H1 (cell line): ENCODE results near the gene TMEM209. TPM values are rescaled to one million over a fixed set of nuclear protein-coding genes. Genes with fewer than 3 reads are reported as not detected.
A peak's percentile ranks its signal among the peaks of the same experiment; 100 is the strongest.

Source experiments
- CTCF ChIA-PET: fragments of 300-600 bp; sonication (Branson Sonifier 250); formaldehyde crosslinking; loops from one replicate; lab custom pipeline; 2021; ENCODE audit not compliant: partially characterized antibody; lab: Charles Lee
- POLR2A ChIA-PET: fragments of 300-600 bp; sonication (Branson Sonifier 250); formaldehyde crosslinking; loops from one replicate; lab custom pipeline; 2021; ENCODE audit warnings: inconsistent platforms; ENCODE audit not compliant: partially characterized antibody; lab: Charles Lee
- DNase-seq, 2 experiments: peaks; one replicate each; pipeline versions ENCODE4 v3.0.0 to v3.0.0-alpha.2; 2010 to 2022; ENCODE audit warnings: low spot score in 2 of 2, low read depth in 1 of 2, mixed read lengths in 1 of 2
- FAIRE-seq: peaks from 2 replicates; lab custom pipeline; 2011; peaks lifted over from hg19 to GRCh38; lab: Jason Lieb, UNC
- H2AFZ ChIP-seq: 2 replicates; pipeline ENCODE4 v1.8.1; 2012; ENCODE audit warnings: low read length, inconsistent platforms
- H2AK5ac ChIP-seq: 2 replicates; pipeline ENCODE4 v1.6.1; 2013; ENCODE audit warnings: low read depth, low read length
- H2BK120ac ChIP-seq: replicated peaks from 2 replicates; pipeline ENCODE3; 2013; ENCODE audit warnings: low read depth, low read length, inconsistent platforms
- H2BK12ac ChIP-seq: 2 replicates; pipeline ENCODE4 v1.6.1; 2013; ENCODE audit warnings: low read depth, low read length
- H2BK15ac ChIP-seq: 2 replicates; pipeline ENCODE4 v1.6.1; 2013; ENCODE audit warnings: low read length
- H2BK20ac ChIP-seq: 2 replicates; pipeline ENCODE4 v1.6.1; 2013; ENCODE audit warnings: low read length
- H2BK5ac ChIP-seq: 2 replicates; pipeline ENCODE4 v1.6.1; 2013; ENCODE audit warnings: low read depth, low read length
- H3K14ac ChIP-seq: 2 replicates; pipeline ENCODE4 v1.6.1; 2013; ENCODE audit warnings: inconsistent platforms; ENCODE audit not compliant: insufficient read length
- H3K18ac ChIP-seq: 2 replicates; pipeline ENCODE4 v1.6.1; 2013; ENCODE audit warnings: low read length; ENCODE audit errors: extremely low read depth
- H3K23ac ChIP-seq: 2 replicates; pipeline ENCODE4 v1.6.1; 2013; ENCODE audit warnings: inconsistent platforms; ENCODE audit not compliant: insufficient read length
- H3K23me2 ChIP-seq: 2 replicates; pipeline ENCODE4 v1.6.1; 2013; ENCODE audit warnings: low read depth, low read length
- H3K27ac ChIP-seq: 2 replicates; pipeline ENCODE4 v1.6.1; 2011; ENCODE audit warnings: low read depth, low read length, inconsistent platforms
- H3K27me3 ChIP-seq, 4 experiments: replicated peaks in 1 of 4; 1 replicate in 1 of 4; 2 replicates in 3 of 4; pipeline versions ENCODE4 v1.6.1 to v1.8.1; 2011 to 2013; ENCODE audit warnings: low read length in 3 of 4, mild to moderate bottlenecking in 3 of 4, inconsistent platforms in 2 of 4, mixed read lengths in 2 of 4, moderate library complexity in 1 of 4; ENCODE audit not compliant: control insufficient read depth in 3 of 4, insufficient read depth in 3 of 4; ENCODE audit errors: extremely low read depth in 1 of 4
- H3K36me3 ChIP-seq, 4 experiments: 2 replicates each; pipeline versions ENCODE4 v1.6.1 to v1.8.1; 2011 to 2013; ENCODE audit warnings: mild to moderate bottlenecking in 4 of 4, low read length in 3 of 4, moderate library complexity in 2 of 4, control low read depth in 1 of 4, inconsistent platforms in 1 of 4; ENCODE audit not compliant: insufficient read depth in 4 of 4, control insufficient read depth in 2 of 4
- H3K4ac ChIP-seq: replicated peaks from 2 replicates; pipeline ENCODE3; 2013; ENCODE audit warnings: low read length, low read depth, mixed read lengths, inconsistent platforms; ENCODE audit not compliant: insufficient read length
- H3K4me1 ChIP-seq, 4 experiments: replicated peaks in 1 of 4; 1 replicate in 1 of 4; 2 replicates in 3 of 4; pipeline versions ENCODE4 v1.6.1 to v1.8.1; 2011 to 2013; ENCODE audit warnings: low read length in 3 of 4, inconsistent platforms in 2 of 4, mixed read lengths in 1 of 4; ENCODE audit not compliant: insufficient read depth in 4 of 4, control insufficient read depth in 3 of 4
- H3K4me2 ChIP-seq, 2 experiments: 2 replicates each; pipeline versions ENCODE4 v1.6.1 to v1.8.1; 2011 to 2013; ENCODE audit warnings: low read depth in 2 of 2, low read length in 2 of 2, control low read depth in 1 of 2, inconsistent platforms in 1 of 2, mild to moderate bottlenecking in 1 of 2; ENCODE audit not compliant: insufficient read depth in 1 of 2
- H3K4me3 ChIP-seq, 4 experiments: fragments of 200-600, 300-600 bp in 1 of 4; sonication (generic), shearing (Covaris generic), sonication (Bioruptor Twin) in 1 of 4; 2 replicates each; pipeline versions ENCODE4 v1.5.1 to v1.8.1; 2011 to 2016; ENCODE audit warnings: low read length in 4 of 4, low read depth in 3 of 4, control low read depth in 2 of 4, inconsistent platforms in 2 of 4, mild to moderate bottlenecking in 2 of 4, mixed read lengths in 1 of 4, moderate library complexity in 1 of 4; ENCODE audit not compliant: insufficient read depth in 2 of 4; ENCODE audit errors: extremely low read depth in 1 of 4
- H3K56ac ChIP-seq: replicated peaks from 2 replicates; pipeline ENCODE3; 2013; ENCODE audit warnings: low read depth, mild to moderate bottlenecking, mixed read lengths, low read length, inconsistent platforms; ENCODE audit not compliant: insufficient read length
- H3K79me1 ChIP-seq: 2 replicates; pipeline ENCODE4 v1.6.1; 2013; ENCODE audit warnings: low read depth, low read length, control low read depth
- H3K79me2 ChIP-seq, 2 experiments: 2 replicates each; pipeline versions ENCODE4 v1.6.1 to v1.8.1; 2012 to 2013; ENCODE audit warnings: low read length in 2 of 2, mild to moderate bottlenecking in 2 of 2, inconsistent platforms in 1 of 2; ENCODE audit not compliant: insufficient read depth in 2 of 2, control insufficient read depth in 1 of 2
- H3K9ac ChIP-seq, 4 experiments: replicated peaks in 1 of 4; 1 replicate in 1 of 4; 2 replicates in 3 of 4; pipeline versions ENCODE4 v1.6.1 to v1.8.1; 2011 to 2013; ENCODE audit warnings: low read depth in 3 of 4, low read length in 3 of 4, control low read depth in 2 of 4, mild to moderate bottlenecking in 2 of 4, moderate library complexity in 2 of 4, inconsistent platforms in 1 of 4; ENCODE audit errors: extremely low read depth in 1 of 4
- H3K9me3 ChIP-seq, 2 experiments: 2 replicates each; pipeline versions ENCODE4 v1.6.1 to v1.8.1; 2012 to 2013; ENCODE audit warnings: mild to moderate bottlenecking in 2 of 2, moderate library complexity in 2 of 2, control low read depth in 1 of 2, inconsistent platforms in 1 of 2, low read depth in 1 of 2, low read length in 1 of 2, mixed read lengths in 1 of 2; ENCODE audit not compliant: insufficient read depth in 2 of 2
- H4K20me1 ChIP-seq, 2 experiments: replicated peaks in 1 of 2; 2 replicates each; pipeline versions ENCODE3 to v1.8.1; 2011 to 2013; ENCODE audit warnings: inconsistent platforms in 2 of 2, low read length in 2 of 2, mild to moderate bottlenecking in 1 of 2; ENCODE audit not compliant: insufficient read depth in 2 of 2, control insufficient read depth in 1 of 2
- H4K5ac ChIP-seq: 2 replicates; pipeline ENCODE4 v1.6.1; 2013; ENCODE audit warnings: low read length, low read depth, mixed read lengths, inconsistent platforms; ENCODE audit not compliant: insufficient read length
- H4K8ac ChIP-seq: 2 replicates; pipeline ENCODE4 v1.8.0; 2013; ENCODE audit warnings: mild to moderate bottlenecking, moderate library complexity, low read length, inconsistent platforms; ENCODE audit not compliant: insufficient read depth; ENCODE audit errors: extremely low read depth
- H4K91ac ChIP-seq: replicated peaks from 2 replicates; pipeline ENCODE3; 2013; ENCODE audit warnings: low read length, mixed read lengths, inconsistent platforms; ENCODE audit not compliant: insufficient read length
- CHD1 ChIP-seq: IDR thresholded peaks from 2 replicates; pipeline ENCODE4 v1.6.1; 2012; ENCODE audit warnings: low read depth, low read length, improper control_type of control experiment
- NANOG ChIP-seq: IDR thresholded peaks from 2 replicates; pipeline ENCODE4 v1.6.1; 2011; ENCODE audit warnings: low read length, low read depth, mild to moderate bottlenecking, inconsistent platforms; ENCODE audit not compliant: insufficient read depth, poor library complexity, severe bottlenecking
- RNF2 ChIP-seq: fragments of 200-900, 300-1000 bp; sonication (generic); IDR thresholded peaks from 2 replicates; pipeline ENCODE4 v1.7.1; 2016; ENCODE audit warnings: borderline replicate concordance, low read depth, mild to moderate bottlenecking, antibody characterized with exemption, low read length; ENCODE audit not compliant: poor library complexity, severe bottlenecking; ENCODE audit errors: missing control alignments
- SIN3A ChIP-seq, 2 experiments: IDR thresholded peaks in 1 of 2; conservative IDR thresholded peaks in 1 of 2; 2 replicates each; pipeline ENCODE4 v1.6.1; 2011 to 2012; ENCODE audit warnings: low read length in 2 of 2, improper control_type of control experiment in 1 of 2, low read depth in 1 of 2, mild to moderate bottlenecking in 1 of 2
- SRF ChIP-seq: IDR thresholded peaks from 2 replicates; pipeline ENCODE4 v1.6.1; 2011; ENCODE audit warnings: mild to moderate bottlenecking, low read depth, low read length, moderate library complexity
- SUZ12 ChIP-seq: fragments of 200-600 bp; sonication (generic); IDR thresholded peaks from 2 replicates; pipeline ENCODE4 v1.6.1; 2012; ENCODE audit warnings: mild to moderate bottlenecking, inconsistent platforms, low read length, moderate library complexity, mixed read lengths
- TBP ChIP-seq: IDR thresholded peaks from 2 replicates; pipeline ENCODE4 v1.6.1; 2011; ENCODE audit warnings: low read depth, low read length, improper control_type of control experiment
- WGBS, 2 experiments: shearing (Covaris generic) in 1 of 2; methylation state at CpG; one replicate each; pipeline versions ENCODE4 v1.1.6 to v1.1.7; 2013 to 2015; ENCODE audit warnings: low lambda C conversion rate in 2 of 2, mixed read lengths in 2 of 2, inconsistent platforms in 1 of 2, low coverage in 1 of 2, missing lambda C conversion rate in 1 of 2; ENCODE audit not compliant: insufficient replicate concordance in 2 of 2, insufficient coverage in 1 of 2, insufficient read length in 1 of 2; ENCODE audit errors: extremely low coverage in 1 of 2, missing lambda C conversion rate in 1 of 2; 5-methylcytosine and 5-hydroxymethylcytosine counted together
- polyA plus RNA-seq, 7 experiments: library from polyadenylated mRNA; depleted of rRNA in 3 of 7; stranded (reverse) in 5 of 7; unstranded in 2 of 7; fragments of >200 nt in 5 of 7; fragments of 200-250 nt in 2 of 7; gene quantifications; 1 replicate in 5 of 7; 2 replicates in 1 of 7; 4 replicates in 1 of 7; pipeline versions ENCODE4 v1.2.1 to v1.2.3, GENCODE V29; 2011 to 2013; ENCODE audit warnings: missing spikeins in 2 of 7, mixed read lengths in 2 of 7
- total RNA-seq: library from RNA; stranded (reverse); fragmentation: NEBNext Ultra II Directional; extraction: Animal tissue kit (Norgen Biotek cat#: 25700); gene quantifications from 2 replicates; pipeline ENCODE4 v1.2.1, GENCODE V29; 2021

Gene TMEM209
- total and polyA plus RNA-seq, 2 of the 8 experiments (the other 6 are each of a cell fraction or from before 2014, with no cell fraction given), result 28.5 to 30.5 TPM

GRCh38 chr7:130227883-130228575, 22.8 kb upstream of the TMEM209 start:
- no peak for DNase-seq
- CTCF ChIA-PET, result interaction anchor here (1.3 to 1.4 kb wide), 2 partner anchors 11 to 14 kb away, joined by 5 read pairs; no protein-coding TSS in a partner anchor
- no peak overlapping the region for H3K27ac ChIP-seq

More at GRCh38 chr7:130227883-130228575, 22.8 kb upstream of the TMEM209 start:
- H4K91ac ChIP-seq, result no peak overlapping the region
- H3K18ac ChIP-seq, result no peak overlapping the region
- H3K23me2 ChIP-seq, result no peaks in the 10 kb centered on the region
- POLR2A ChIA-PET, result no interaction called here
- 92% methylated on average over 1 of the region's 1 CpG; no CpG with 5 or more reads in 1 of the 2 experiments for WGBS, 2 experiments
- FAIRE-seq, result no peak
- H3K79me2 ChIP-seq, result no peaks in the 10 kb centered on the region
- no peak overlapping the region for H2AFZ ChIP-seq
- H3K9ac ChIP-seq, result no peak overlapping the region
- H3K4me1 ChIP-seq, result peaks cover 0 to 4% (median under 1%) of the 10 kb centered on the region in 4 experiments; a peak in 1 of 7 replicates
- TF ChIP-seq SUZ12, result no peak
- no peak for TF ChIP-seq CHD1
- TF ChIP-seq RNF2, result no peak
- TF ChIP-seq SRF, result no peak
- TF ChIP-seq NANOG, result no peak
- no peak for TF ChIP-seq SIN3A (conservative IDR thresholded peaks at IDR 0.05 in 1 of 2, IDR thresholded peaks at IDR 0.05 in 1 of 2; ENCODE audit: low read depth in 1 of 2, low read length in 2 of 2)
- no peak for TF ChIP-seq TBP
- TF ChIP-seq, all 59 proteins: peak for 0
- peak overlapping the region in 1 of 2 experiments; percentile 43; a peak in 2 of 4 replicates for H3K4me2 ChIP-seq
- no peak overlapping the region for H2BK15ac ChIP-seq
- H3K4me3 ChIP-seq, result no peak overlapping the region
- H4K20me1 ChIP-seq, result no peaks in the 10 kb centered on the region
- H3K56ac ChIP-seq, result no peak overlapping the region
- H3K79me1 ChIP-seq, result no peaks in the 10 kb centered on the region
- H3K4ac ChIP-seq, result no peak overlapping the region
- no peak overlapping the region for H2BK5ac ChIP-seq
- H2AK5ac ChIP-seq, result no peak overlapping the region
- no peaks in the 10 kb centered on the region for H3K36me3 ChIP-seq
- H3K9me3 ChIP-seq, result no peaks in the 10 kb centered on the region; a peak in 1 of 4 replicates
- no peak overlapping the region for H3K23ac ChIP-seq
- no peaks in the 10 kb centered on the region for H3K27me3 ChIP-seq
- no peak overlapping the region for H3K14ac ChIP-seq
- no peak overlapping the region for H4K8ac ChIP-seq
- no peak overlapping the region for H2BK12ac ChIP-seq
- H2BK120ac ChIP-seq, result no peak overlapping the region
- H4K5ac ChIP-seq, result no peak overlapping the region
- H2BK20ac ChIP-seq, result no peak overlapping the region
